ENCODE results near the gene ERGIC1. TPM values are rescaled to one million over a fixed set of nuclear protein-coding genes. Genes with fewer than 3 reads are reported as not detected.

Gene ERGIC1
- total and polyA plus RNA-seq, 2 of the 13 experiments (the other 11 are each of a cell fraction or from before 2014, with no cell fraction given) = 78.5 to 184 TPM

- TF ChIP-seq ZNF513 (CRISPR knock-in tag; conservative IDR thresholded peaks at IDR 0.05) (no peak), SCMH1 (CRISPR knock-in tag; IDR thresholded peaks at IDR 0.05; ENCODE audit: borderline replicate concordance) (no peak), SMAD9 (CRISPR knock-in tag; IDR thresholded peaks at IDR 0.05) (no peak), FLYWCH1 (CRISPR knock-in tag; IDR thresholded peaks at IDR 0.05) (no peak), ZNF768 (CRISPR knock-in tag; IDR thresholded peaks at IDR 0.05) (peak; percentile 30; the same call in 1 of the 2 replicates), RNF2 (conservative IDR thresholded peaks at IDR 0.05; ENCODE audit: low read depth) (no peak), KLF6 (CRISPR knock-in tag; IDR thresholded peaks at IDR 0.05) (no peak), NR2C2 (CRISPR knock-in tag; IDR thresholded peaks at IDR 0.05; ENCODE audit: borderline replicate concordance) (no peak), TRIM24 (CRISPR knock-in tag; IDR thresholded peaks at IDR 0.05) (no peak), YEATS4 (CRISPR knock-in tag; IDR thresholded peaks at IDR 0.05; ENCODE audit: borderline replicate concordance) (no peak), SALL2 (CRISPR knock-in tag; IDR thresholded peaks at IDR 0.05) (no peak), GATA4 (IDR thresholded peaks at IDR 0.05; ENCODE audit: borderline replicate concordance, low read depth) (no peak), ZNF570 (CRISPR knock-in tag; IDR thresholded peaks at IDR 0.05; ENCODE audit: borderline replicate concordance) (no peak), PRPF4 (IDR thresholded peaks at IDR 0.05; ENCODE audit: low read depth, low read length, poor library complexity, severe bottlenecking) (no peak), ZNF350 (CRISPR knock-in tag; IDR thresholded peaks at IDR 0.05; ENCODE audit: borderline replicate concordance, low read depth) (no peak; the same call in 1 of the 2 replicates), SMYD3 (CRISPR knock-in tag; IDR thresholded peaks at IDR 0.05) (no peak)
- TF ChIP-seq, protein P1, sequence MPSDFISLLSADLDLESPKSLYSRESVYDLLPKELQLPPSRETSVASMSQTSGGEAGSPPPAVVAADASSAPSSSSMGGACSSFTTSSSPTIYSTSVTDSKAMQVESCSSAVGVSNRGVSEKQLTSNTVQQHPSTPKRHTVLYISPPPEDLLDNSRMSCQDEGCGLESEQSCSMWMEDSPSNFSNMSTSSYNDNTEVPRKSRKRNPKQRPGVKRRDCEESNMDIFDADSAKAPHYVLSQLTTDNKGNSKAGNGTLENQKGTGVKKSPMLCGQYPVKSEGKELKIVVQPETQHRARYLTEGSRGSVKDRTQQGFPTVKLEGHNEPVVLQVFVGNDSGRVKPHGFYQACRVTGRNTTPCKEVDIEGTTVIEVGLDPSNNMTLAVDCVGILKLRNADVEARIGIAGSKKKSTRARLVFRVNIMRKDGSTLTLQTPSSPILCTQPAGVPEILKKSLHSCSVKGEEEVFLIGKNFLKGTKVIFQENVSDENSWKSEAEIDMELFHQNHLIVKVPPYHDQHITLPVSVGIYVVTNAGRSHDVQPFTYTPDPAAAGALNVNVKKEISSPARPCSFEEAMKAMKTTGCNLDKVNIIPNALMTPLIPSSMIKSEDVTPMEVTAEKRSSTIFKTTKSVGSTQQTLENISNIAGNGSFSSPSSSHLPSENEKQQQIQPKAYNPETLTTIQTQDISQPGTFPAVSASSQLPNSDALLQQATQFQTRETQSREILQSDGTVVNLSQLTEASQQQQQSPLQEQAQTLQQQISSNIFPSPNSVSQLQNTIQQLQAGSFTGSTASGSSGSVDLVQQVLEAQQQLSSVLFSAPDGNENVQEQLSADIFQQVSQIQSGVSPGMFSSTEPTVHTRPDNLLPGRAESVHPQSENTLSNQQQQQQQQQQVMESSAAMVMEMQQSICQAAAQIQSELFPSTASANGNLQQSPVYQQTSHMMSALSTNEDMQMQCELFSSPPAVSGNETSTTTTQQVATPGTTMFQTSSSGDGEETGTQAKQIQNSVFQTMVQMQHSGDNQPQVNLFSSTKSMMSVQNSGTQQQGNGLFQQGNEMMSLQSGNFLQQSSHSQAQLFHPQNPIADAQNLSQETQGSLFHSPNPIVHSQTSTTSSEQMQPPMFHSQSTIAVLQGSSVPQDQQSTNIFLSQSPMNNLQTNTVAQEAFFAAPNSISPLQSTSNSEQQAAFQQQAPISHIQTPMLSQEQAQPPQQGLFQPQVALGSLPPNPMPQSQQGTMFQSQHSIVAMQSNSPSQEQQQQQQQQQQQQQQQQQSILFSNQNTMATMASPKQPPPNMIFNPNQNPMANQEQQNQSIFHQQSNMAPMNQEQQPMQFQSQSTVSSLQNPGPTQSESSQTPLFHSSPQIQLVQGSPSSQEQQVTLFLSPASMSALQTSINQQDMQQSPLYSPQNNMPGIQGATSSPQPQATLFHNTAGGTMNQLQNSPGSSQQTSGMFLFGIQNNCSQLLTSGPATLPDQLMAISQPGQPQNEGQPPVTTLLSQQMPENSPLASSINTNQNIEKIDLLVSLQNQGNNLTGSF (CRISPR knock-in tag; IDR thresholded peaks at IDR 0.05) = no peak
- TF ChIP-seq, protein P2, sequence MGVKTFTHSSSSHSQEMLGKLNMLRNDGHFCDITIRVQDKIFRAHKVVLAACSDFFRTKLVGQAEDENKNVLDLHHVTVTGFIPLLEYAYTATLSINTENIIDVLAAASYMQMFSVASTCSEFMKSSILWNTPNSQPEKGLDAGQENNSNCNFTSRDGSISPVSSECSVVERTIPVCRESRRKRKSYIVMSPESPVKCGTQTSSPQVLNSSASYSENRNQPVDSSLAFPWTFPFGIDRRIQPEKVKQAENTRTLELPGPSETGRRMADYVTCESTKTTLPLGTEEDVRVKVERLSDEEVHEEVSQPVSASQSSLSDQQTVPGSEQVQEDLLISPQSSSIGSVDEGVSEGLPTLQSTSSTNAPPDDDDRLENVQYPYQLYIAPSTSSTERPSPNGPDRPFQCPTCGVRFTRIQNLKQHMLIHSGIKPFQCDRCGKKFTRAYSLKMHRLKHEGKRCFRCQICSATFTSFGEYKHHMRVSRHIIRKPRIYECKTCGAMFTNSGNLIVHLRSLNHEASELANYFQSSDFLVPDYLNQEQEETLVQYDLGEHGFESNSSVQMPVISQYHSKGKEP (CRISPR knock-in tag; IDR thresholded peaks at IDR 0.05) = no peak
- TF ChIP-seq, protein P3, sequence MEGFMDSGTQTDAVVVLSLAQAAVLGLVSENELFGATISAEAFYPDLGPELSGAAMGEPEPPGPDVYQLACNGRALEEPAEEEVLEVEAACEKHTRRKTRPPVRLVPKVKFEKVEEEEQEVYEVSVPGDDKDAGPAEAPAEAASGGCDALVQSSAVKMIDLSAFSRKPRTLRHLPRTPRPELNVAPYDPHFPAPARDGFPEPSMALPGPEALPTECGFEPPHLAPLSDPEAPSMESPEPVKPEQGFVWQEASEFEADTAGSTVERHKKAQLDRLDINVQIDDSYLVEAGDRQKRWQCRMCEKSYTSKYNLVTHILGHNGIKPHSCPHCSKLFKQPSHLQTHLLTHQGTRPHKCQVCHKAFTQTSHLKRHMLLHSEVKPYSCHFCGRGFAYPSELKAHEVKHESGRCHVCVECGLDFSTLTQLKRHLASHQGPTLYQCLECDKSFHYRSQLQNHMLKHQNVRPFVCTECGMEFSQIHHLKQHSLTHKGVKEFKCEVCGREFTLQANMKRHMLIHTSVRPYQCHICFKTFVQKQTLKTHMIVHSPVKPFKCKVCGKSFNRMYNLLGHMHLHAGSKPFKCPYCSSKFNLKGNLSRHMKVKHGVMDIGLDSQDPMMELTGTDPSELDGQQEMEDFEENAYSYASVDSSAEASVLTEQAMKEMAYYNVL (CRISPR knock-in tag; IDR thresholded peaks at IDR 0.05; ENCODE audit: borderline replicate concordance) = no peak
These were observed 98.4 kb downstream of the ERGIC1 start (continued) for GRCh38 chr5:172932313-172933017.
